ENCODE data around the gene AGBL3. TPM values are rescaled to one million over a fixed set of nuclear protein-coding genes. Genes with fewer than 3 reads are reported as not detected.
A peak's percentile ranks its signal among the peaks of the same experiment; 100 is the strongest.

AGBL3 gene
- total RNA-seq, 1 experiment from 2014 or later, result 3.5 TPM

DNA sequence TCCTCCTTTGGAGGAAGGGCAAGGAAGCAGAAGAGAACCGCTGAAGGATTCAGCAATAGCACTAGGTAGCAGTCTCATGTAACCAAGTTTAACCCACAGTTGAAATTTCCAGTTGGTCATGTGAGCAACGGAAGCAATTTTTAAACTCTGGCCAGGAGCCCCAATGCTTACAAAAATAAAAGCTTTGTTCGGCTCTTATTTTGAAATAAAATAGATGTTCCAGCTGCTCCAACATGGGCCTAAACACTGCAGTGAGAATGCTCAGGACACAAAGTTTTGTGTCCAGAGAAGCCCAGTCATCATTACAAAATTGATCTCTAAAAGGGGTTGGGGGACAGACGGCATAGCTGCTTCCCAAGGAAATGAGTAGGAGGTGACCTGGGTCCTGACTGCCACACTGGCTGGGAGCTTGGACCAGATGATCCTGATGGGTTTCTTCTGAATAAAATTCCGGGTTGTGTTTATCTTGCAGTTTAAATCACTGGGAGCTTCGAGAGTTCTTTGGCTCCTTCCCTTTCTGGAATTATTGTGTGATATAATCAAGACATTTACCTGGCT lies 161.1 kb downstream of the AGBL3 start:
- H3K9ac ChIP-seq (ENCODE audit: low read length), result peak overlapping the region; percentile 56
- H3K9me3 ChIP-seq (ENCODE audit: low read length), result no peaks in the 10 kb centered on the region
- no peaks in the 10 kb centered on the region for H3K79me2 ChIP-seq (ENCODE audit: low read length)
- H3K27ac ChIP-seq (ENCODE audit: low read length), result no peak overlapping the region
- peak overlapping the region; percentile 64 for H3K4me2 ChIP-seq (ENCODE audit: low read depth, low read length, poor library complexity, severe bottlenecking)
- peak overlapping the region; percentile 60 for H3K4me3 ChIP-seq (ENCODE audit: low read length)
- H4K20me1 ChIP-seq (ENCODE audit: insufficient read depth, low read depth, low read length), result no peaks in the 10 kb centered on the region
- no peaks in the 10 kb centered on the region for H3K36me3 ChIP-seq (ENCODE audit: insufficient read depth, low read length)
- H3K4me1 ChIP-seq (ENCODE audit: low read length), result peaks cover 21% of the 10 kb centered on the region
- DNase-seq, result no peak
- no peaks in the 10 kb centered on the region for H3K9me2 ChIP-seq (replicated peaks; ENCODE audit: insufficient read depth, low read length)
- H2AFZ ChIP-seq (ENCODE audit: low read length), result peak overlapping the region; percentile 80; the same call in 1 of the 2 replicates
- no peaks in the 10 kb centered on the region for H3K27me3 ChIP-seq (ENCODE audit: low read length)

DNA sequence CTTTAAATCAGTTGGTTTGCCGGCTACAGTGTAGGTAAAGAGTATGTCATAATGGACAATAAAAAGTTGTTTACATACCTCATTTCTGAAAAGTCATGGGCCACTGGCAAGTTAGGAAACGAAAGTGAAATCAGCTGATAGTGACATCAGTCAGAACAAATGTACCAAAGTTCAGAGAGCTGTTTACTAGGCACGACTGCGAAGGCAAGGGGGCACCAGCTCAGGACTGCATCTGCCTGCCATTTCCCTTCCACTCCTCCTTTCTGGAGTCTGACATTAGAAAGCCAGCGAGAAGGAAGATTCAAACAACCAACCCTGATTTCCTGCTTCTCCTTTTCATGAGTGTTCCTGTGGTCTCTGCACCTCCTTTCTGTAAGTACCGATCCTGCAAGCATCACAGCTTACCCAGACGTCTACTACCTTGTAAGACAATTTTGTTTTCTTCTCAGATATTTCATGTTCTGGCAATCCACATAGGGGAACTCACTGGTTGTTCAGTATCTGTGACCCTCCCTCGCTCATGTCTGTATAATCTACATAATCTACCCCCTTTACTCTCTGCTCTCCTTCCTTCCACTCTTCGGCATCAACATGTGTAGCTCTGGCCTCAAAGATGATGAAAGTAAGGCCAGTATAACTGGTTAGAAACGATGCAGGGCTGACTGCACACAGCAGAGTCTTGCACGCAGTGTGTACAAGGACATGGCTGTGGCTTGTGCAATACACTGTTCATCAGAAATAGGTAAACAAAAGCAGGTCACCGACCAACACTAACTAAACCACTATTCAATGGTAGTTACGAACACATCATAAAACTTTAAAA lies 161.8 kb downstream of the AGBL3 start, which contains the start of gene TMEM140:
TMEM140 (plus strand) TSS at position 174 of the 823 bp plus-strand sequence. CDS start 16,370 bp downstream, outside the sequence.
- Histone ChIP-seq H3K9me2 (replicated peaks; ENCODE audit: insufficient read depth, low read length) (no peaks in the 10 kb centered on the region), H2AFZ (ENCODE audit: low read length) (peak within 1 kb of the TSS; percentile 80), H4K20me1 (ENCODE audit: insufficient read depth, low read depth, low read length) (no peaks in the 10 kb centered on the region), H3K4me3 (ENCODE audit: low read length) (peak within 1 kb of the TSS; percentile 60), H3K36me3 (ENCODE audit: insufficient read depth, low read length) (no peaks in the 10 kb centered on the region), H3K4me2 (ENCODE audit: low read depth, low read length, poor library complexity, severe bottlenecking) (peak within 1 kb of the TSS; percentile 64), H3K9ac (ENCODE audit: low read length) (peak within 1 kb of the TSS; percentile 56), H3K9me3 (ENCODE audit: low read length) (no peaks in the 10 kb centered on the region), H3K4me1 (ENCODE audit: low read length) (peaks cover 21% of the 10 kb centered on the region), H3K27ac (ENCODE audit: low read length) (no peak within 1 kb of the TSS), H3K27me3 (ENCODE audit: low read length) (no peaks in the 10 kb centered on the region), H3K79me2 (ENCODE audit: low read length) (no peaks in the 10 kb centered on the region)
- DNase-seq, result peak; percentile 54

DNA sequence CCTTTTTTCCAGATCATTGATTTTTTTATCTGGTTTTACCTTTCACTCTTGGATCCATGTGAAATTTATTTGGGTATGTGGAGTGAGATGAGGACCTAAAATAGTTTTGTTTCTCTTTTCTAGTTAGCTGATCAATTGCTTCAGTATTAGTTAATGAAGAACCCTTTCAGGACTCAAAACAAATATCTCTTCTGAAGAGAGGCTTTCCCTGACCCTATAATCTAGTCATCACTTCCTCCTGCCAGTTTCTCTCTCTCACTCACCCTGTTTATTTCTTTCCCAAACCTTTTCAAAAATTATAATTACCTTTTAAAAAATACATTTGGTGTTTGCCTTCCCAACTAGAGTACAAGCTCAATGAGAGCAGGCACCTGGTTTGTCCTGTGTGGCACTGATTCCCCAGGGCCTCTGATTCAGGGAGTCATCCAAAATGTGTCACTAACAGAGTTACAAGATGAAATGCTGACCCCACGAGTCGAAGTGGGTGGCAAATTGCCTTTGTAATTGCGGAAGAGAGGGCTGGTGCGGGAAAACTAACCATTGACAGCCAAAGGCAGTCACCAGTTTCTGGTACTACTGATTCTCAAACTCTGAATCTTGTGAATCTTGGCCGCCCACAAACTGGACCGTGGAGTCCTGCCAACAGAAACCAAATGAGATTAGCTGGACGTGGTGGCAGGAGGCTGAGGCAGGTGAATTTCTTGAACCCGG lies 163.9 kb downstream of the AGBL3 start:
- Histone ChIP-seq H3K9ac (ENCODE audit: low read length) (no peak overlapping the region), H3K36me3 (ENCODE audit: insufficient read depth, low read length) (no peaks in the 10 kb centered on the region), H4K20me1 (ENCODE audit: insufficient read depth, low read depth, low read length) (no peaks in the 10 kb centered on the region), H3K27me3 (ENCODE audit: low read length) (no peaks in the 10 kb centered on the region), H3K4me3 (ENCODE audit: low read length) (no peak overlapping the region), H3K27ac (ENCODE audit: low read length) (no peak overlapping the region), H3K4me2 (ENCODE audit: low read depth, low read length, poor library complexity, severe bottlenecking) (no peak overlapping the region), H3K9me2 (replicated peaks; ENCODE audit: insufficient read depth, low read length) (no peaks in the 10 kb centered on the region), H3K79me2 (ENCODE audit: low read length) (no peaks in the 10 kb centered on the region), H3K9me3 (ENCODE audit: low read length) (peaks cover 5% of the 10 kb centered on the region), H2AFZ (ENCODE audit: low read length) (no peak overlapping the region), H3K4me1 (ENCODE audit: low read length) (peaks cover 21% of the 10 kb centered on the region)
- DNase-seq, result no peak

DNA sequence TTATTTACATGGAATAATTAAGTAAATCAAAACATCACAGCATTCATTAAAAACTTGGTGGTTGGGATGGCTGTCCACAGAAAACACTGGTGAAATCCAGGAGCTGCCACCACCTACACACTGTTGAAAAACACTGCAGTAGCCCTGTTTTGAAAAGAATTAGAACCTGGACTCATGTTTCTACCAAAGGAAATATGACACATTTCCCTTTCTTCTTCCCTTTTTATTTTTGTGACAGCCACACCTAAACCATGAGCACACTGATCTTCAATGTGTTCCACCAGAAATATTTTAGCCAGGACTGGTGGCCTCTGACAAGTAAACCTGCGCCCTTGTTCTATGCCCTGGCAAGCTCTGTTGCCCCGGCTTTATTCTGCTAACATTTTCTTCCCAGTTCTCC lies 164.8 kb downstream of the AGBL3 start:
- Histone ChIP-seq H3K79me2 (ENCODE audit: low read length) (no peaks in the 10 kb centered on the region), H3K4me3 (ENCODE audit: low read length) (no peak overlapping the region), H3K27ac (ENCODE audit: low read length) (no peak overlapping the region)

DNA sequence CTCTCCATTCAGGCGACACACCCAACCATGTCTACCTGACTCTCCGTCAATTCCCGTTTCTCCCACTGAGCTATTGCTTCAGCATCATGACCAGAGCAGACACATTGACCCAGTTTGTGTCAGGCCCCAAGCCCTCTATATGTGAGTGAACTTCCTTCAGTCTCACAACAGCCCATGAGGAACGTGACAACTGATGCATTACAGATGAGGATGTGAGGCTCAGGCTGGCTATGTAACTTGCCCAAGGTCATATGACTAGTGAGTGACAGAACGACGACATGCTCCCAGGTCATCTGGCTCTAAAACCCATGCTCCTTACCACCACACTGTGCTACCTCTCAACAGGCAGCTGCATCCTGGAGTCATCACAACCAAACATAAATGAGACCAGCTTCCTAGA lies 165.2 kb downstream of the AGBL3 start:
- Histone ChIP-seq H3K27ac (ENCODE audit: low read length) (no peak overlapping the region), H3K79me2 (ENCODE audit: low read length) (no peaks in the 10 kb centered on the region), H3K4me1 (ENCODE audit: low read length) (peaks cover 21% of the 10 kb centered on the region), H3K4me3 (ENCODE audit: low read length) (no peak overlapping the region), H3K4me2 (ENCODE audit: low read depth, low read length, poor library complexity, severe bottlenecking) (no peak overlapping the region), H4K20me1 (ENCODE audit: insufficient read depth, low read depth, low read length) (no peaks in the 10 kb centered on the region), H3K36me3 (ENCODE audit: insufficient read depth, low read length) (no peaks in the 10 kb centered on the region), H3K9ac (ENCODE audit: low read length) (no peak overlapping the region), H3K27me3 (ENCODE audit: low read length) (no peaks in the 10 kb centered on the region), H3K9me3 (ENCODE audit: low read length) (peaks cover 18% of the 10 kb centered on the region), H2AFZ (ENCODE audit: low read length) (no peak overlapping the region), H3K9me2 (replicated peaks; ENCODE audit: insufficient read depth, low read length) (no peaks in the 10 kb centered on the region)
- no peak for DNase-seq

More for the DNA sequence above, 164.8 kb downstream of the AGBL3 start:
- Histone ChIP-seq H3K9me3 (ENCODE audit: low read length) (peaks cover 14% of the 10 kb centered on the region), H3K9me2 (replicated peaks; ENCODE audit: insufficient read depth, low read length) (no peaks in the 10 kb centered on the region), H3K4me2 (ENCODE audit: low read depth, low read length, poor library complexity, severe bottlenecking) (no peak overlapping the region), H2AFZ (ENCODE audit: low read length) (no peak overlapping the region), H3K36me3 (ENCODE audit: insufficient read depth, low read length) (no peaks in the 10 kb centered on the region), H3K9ac (ENCODE audit: low read length) (no peak overlapping the region), H3K4me1 (ENCODE audit: low read length) (peaks cover 21% of the 10 kb centered on the region), H3K27me3 (ENCODE audit: low read length) (no peaks in the 10 kb centered on the region), H4K20me1 (ENCODE audit: insufficient read depth, low read depth, low read length) (no peaks in the 10 kb centered on the region)
- DNase-seq, result no peak

DNA sequence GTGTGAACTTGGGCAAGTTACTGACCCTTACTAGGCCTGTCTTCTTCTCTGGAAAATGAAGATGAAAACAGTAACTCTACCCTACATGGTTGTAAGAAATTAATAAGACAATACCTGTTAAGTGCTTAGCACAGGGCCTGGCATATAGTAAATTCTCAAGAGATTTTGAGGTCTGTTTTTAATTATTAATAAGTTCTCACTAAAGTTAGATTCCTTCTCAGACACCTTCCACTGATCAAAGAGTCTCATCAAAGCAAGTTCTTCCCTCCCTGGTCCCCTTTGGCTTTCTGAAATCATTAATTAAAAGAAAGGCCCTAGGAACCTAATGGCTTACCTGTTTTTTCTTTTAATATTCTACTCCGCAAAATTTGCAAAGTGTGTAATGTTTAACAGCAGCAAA lies 166.1 kb downstream of the AGBL3 start:
- H4K20me1 ChIP-seq (ENCODE audit: insufficient read depth, low read depth, low read length), result no peaks in the 10 kb centered on the region
- H3K36me3 ChIP-seq (ENCODE audit: insufficient read depth, low read length), result no peaks in the 10 kb centered on the region; the same call in 1 of the 2 replicates
- H3K27me3 ChIP-seq (ENCODE audit: low read length), result no peaks in the 10 kb centered on the region
- H3K27ac ChIP-seq (ENCODE audit: low read length), result no peak overlapping the region
- peaks cover 27% of the 10 kb centered on the region for H3K9me3 ChIP-seq (ENCODE audit: low read length)
- no peak for DNase-seq
- H3K9ac ChIP-seq (ENCODE audit: low read length), result no peak overlapping the region
- H3K4me1 ChIP-seq (ENCODE audit: low read length), result peaks cover 14% of the 10 kb centered on the region
- no peak overlapping the region for H3K4me2 ChIP-seq (ENCODE audit: low read depth, low read length, poor library complexity, severe bottlenecking)
- H3K79me2 ChIP-seq (ENCODE audit: low read length), result no peaks in the 10 kb centered on the region
- H3K9me2 ChIP-seq (replicated peaks; ENCODE audit: insufficient read depth, low read length), result no peaks in the 10 kb centered on the region
- H2AFZ ChIP-seq (ENCODE audit: low read length), result no peak overlapping the region
- H3K4me3 ChIP-seq (ENCODE audit: low read length), result no peak overlapping the region

DNA sequence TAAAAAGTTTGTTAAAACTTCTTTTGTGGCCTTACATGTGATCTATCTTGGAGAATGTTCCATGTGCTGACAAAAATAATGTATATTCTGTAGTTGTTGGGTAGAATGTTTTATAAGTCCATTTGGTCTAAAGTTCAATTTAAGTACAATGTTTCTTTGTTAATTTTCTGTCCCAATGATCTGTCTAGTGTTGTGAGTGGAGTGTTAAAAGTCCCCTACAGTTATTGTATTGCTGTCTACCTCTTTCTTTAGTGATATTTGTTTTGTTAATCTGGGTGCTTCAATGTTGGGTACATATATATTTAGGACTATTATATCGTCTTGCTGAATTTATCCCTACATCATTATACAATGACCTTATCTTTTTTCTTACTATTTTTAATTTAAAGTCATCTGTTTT lies 168.4 kb downstream of the AGBL3 start:
- no peaks in the 10 kb centered on the region for H3K27me3 ChIP-seq (ENCODE audit: low read length)
- H3K9me3 ChIP-seq (ENCODE audit: low read length), result peaks cover 32% of the 10 kb centered on the region
- H3K27ac ChIP-seq (ENCODE audit: low read length), result no peak overlapping the region
- H3K4me3 ChIP-seq (ENCODE audit: low read length), result no peak overlapping the region
- H3K4me1 ChIP-seq (ENCODE audit: low read length), result no peaks in the 10 kb centered on the region
- no peak overlapping the region for H3K9ac ChIP-seq (ENCODE audit: low read length)
- H2AFZ ChIP-seq (ENCODE audit: low read length), result no peak overlapping the region
- no peak overlapping the region for H3K4me2 ChIP-seq (ENCODE audit: low read depth, low read length, poor library complexity, severe bottlenecking)
- no peaks in the 10 kb centered on the region for H3K9me2 ChIP-seq (replicated peaks; ENCODE audit: insufficient read depth, low read length)
- no peaks in the 10 kb centered on the region for H3K79me2 ChIP-seq (ENCODE audit: low read length)
- H3K36me3 ChIP-seq (ENCODE audit: insufficient read depth, low read length), result no peaks in the 10 kb centered on the region; the same call in 1 of the 2 replicates
- no peak for DNase-seq
- H4K20me1 ChIP-seq (ENCODE audit: insufficient read depth, low read depth, low read length), result no peaks in the 10 kb centered on the region

DNA sequence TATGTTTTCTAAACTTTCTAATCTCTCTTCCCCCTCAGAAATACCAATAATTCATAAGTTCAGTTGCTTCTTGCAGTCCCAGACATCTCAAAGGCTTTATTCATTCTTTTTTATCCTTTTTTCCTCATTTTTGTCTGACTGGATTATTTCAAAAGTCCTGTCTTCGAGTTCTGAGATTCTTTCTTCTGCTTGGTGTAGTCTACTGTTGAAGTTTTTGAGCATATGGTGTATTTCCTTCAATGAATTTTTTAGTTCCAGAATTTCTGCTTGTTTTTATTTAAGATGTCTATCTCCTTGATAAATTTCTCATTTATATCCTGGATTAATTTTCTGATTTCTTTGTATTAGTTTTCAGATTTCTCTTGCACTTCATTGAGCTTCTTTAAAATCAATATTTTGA lies 170.0 kb downstream of the AGBL3 start:
- H3K9me3 ChIP-seq (ENCODE audit: low read length), result peaks cover 32% of the 10 kb centered on the region
- no peak overlapping the region for H3K4me2 ChIP-seq (ENCODE audit: low read depth, low read length, poor library complexity, severe bottlenecking)
- no peaks in the 10 kb centered on the region for H3K27me3 ChIP-seq (ENCODE audit: low read length)
- no peak overlapping the region for H3K9ac ChIP-seq (ENCODE audit: low read length)
- no peaks in the 10 kb centered on the region; the same call in 1 of the 2 replicates for H3K36me3 ChIP-seq (ENCODE audit: insufficient read depth, low read length)
- H3K4me3 ChIP-seq (ENCODE audit: low read length), result no peak overlapping the region
- no peaks in the 10 kb centered on the region for H3K79me2 ChIP-seq (ENCODE audit: low read length)
- H4K20me1 ChIP-seq (ENCODE audit: insufficient read depth, low read depth, low read length), result no peaks in the 10 kb centered on the region
- no peak overlapping the region for H2AFZ ChIP-seq (ENCODE audit: low read length)
- H3K27ac ChIP-seq (ENCODE audit: low read length), result no peak overlapping the region
- no peaks in the 10 kb centered on the region for H3K4me1 ChIP-seq (ENCODE audit: low read length)
- no peaks in the 10 kb centered on the region for H3K9me2 ChIP-seq (replicated peaks; ENCODE audit: insufficient read depth, low read length)
- no peak for DNase-seq

Data from Karpas-422 (cell line).